Measurements from ENCODE around the gene ENPEP.

The ENPEP gene

DNA sequence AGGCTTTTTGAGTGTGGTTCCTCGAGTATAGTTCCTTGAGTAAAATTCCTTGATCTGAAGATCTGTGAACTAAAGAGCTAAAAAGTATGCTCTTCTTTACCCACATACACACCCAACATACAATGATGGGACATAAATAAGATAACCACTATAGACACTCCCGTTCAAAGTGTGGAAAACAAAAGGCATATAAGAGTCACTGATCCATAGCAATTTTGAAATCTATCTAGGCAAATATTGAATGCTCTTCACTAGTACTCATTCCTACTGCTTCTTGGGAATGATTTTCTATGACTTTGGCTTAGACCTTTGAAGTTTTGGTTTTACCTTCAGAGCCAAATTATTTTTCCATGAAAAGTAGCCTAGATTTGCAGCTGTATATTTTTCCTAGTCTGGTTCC is 120.5 kb downstream of the ENPEP start:
- TF ChIP-seq CTCF (IDR thresholded peaks at IDR 0.05; ENCODE audit: control insufficient read depth, insufficient read depth, low read depth, low read length, missing control alignments), result no peak
- DNase-seq (ENCODE audit: low read depth), result no peak

GRCh38 chr4:110597582-110597981 is 121.6 kb downstream of the ENPEP start:
- H3K4me3 ChIP-seq (ENCODE audit: control insufficient read depth, low read depth, low read length), result no peak overlapping the region
- no peak for TF ChIP-seq CTCF (IDR thresholded peaks at IDR 0.05; ENCODE audit: control insufficient read depth, insufficient read depth, low read depth, low read length, missing control alignments)
- DNase-seq (ENCODE audit: low read depth), result no peak

More for the DNA sequence above, 120.5 kb downstream of the ENPEP start:
- no peak overlapping the region for H3K4me3 ChIP-seq (ENCODE audit: control insufficient read depth, low read depth, low read length)

GRCh38 chr4:110602061-110602460 is 126.1 kb downstream of the ENPEP start:
- no peak for TF ChIP-seq CTCF (IDR thresholded peaks at IDR 0.05; ENCODE audit: control insufficient read depth, insufficient read depth, low read depth, low read length, missing control alignments)
- H3K4me3 ChIP-seq (ENCODE audit: control insufficient read depth, low read depth, low read length), result no peak overlapping the region
- no peak for DNase-seq (ENCODE audit: low read depth)

GRCh38 chr4:110605077-110605476 is 129.1 kb downstream of the ENPEP start:
- no peak overlapping the region for H3K4me3 ChIP-seq (ENCODE audit: control insufficient read depth, low read depth, low read length)
- no peak for TF ChIP-seq CTCF (IDR thresholded peaks at IDR 0.05; ENCODE audit: control insufficient read depth, insufficient read depth, low read depth, low read length, missing control alignments)
- no peak for DNase-seq (ENCODE audit: low read depth)

GRCh38 chr4:110609044-110609750 is 133.2 kb downstream of the ENPEP start:
- DNase-seq (ENCODE audit: low read depth), result no peak
- H3K4me3 ChIP-seq (ENCODE audit: control insufficient read depth, low read depth, low read length), result no peak overlapping the region
- TF ChIP-seq CTCF (IDR thresholded peaks at IDR 0.05; ENCODE audit: control insufficient read depth, insufficient read depth, low read depth, low read length, missing control alignments), result no peak

DNA sequence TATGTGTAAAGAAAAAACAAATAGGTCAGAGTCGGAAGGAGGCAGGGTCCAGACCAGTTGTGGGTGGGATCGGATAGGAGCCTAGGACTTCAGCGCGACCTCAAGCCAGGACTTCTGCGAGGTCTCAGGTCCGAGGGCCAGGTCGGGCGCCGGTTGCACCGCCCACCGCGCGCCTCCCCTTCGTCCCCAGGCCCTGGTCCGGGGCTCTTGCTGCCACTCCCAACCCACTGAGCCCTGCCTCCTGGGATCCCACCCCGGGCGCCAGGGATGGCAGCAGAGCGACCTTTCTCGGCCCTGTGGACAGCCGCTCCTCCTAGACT is 134.6 kb downstream of the ENPEP start:
- no peak overlapping the region for H3K4me3 ChIP-seq (ENCODE audit: control insufficient read depth, low read depth, low read length)
- DNase-seq (ENCODE audit: low read depth), result no peak
- TF ChIP-seq CTCF (IDR thresholded peaks at IDR 0.05; ENCODE audit: control insufficient read depth, insufficient read depth, low read depth, low read length, missing control alignments), result no peak
